H1 (cell line): ENCODE results near the gene DGAT2. TPM values are rescaled to one million over a fixed set of nuclear protein-coding genes. Genes with fewer than 3 reads are reported as not detected.

ENCODE experiments used
- CTCF ChIA-PET: fragments of 300-600 bp; sonication (Branson Sonifier 250); formaldehyde crosslinking; loops from one replicate; lab custom pipeline; 2021; ENCODE audit not compliant: partially characterized antibody; lab: Charles Lee
- POLR2A ChIA-PET: fragments of 300-600 bp; sonication (Branson Sonifier 250); formaldehyde crosslinking; loops from one replicate; lab custom pipeline; 2021; ENCODE audit warnings: inconsistent platforms; ENCODE audit not compliant: partially characterized antibody; lab: Charles Lee
- DNase-seq, 2 experiments: peaks; one replicate each; pipeline versions ENCODE4 v3.0.0 to v3.0.0-alpha.2; 2010 to 2022; ENCODE audit warnings: low spot score in 2 of 2, low read depth in 1 of 2, mixed read lengths in 1 of 2
- FAIRE-seq: peaks from 2 replicates; lab custom pipeline; 2011; peaks lifted over from hg19 to GRCh38; lab: Jason Lieb, UNC
- H2AFZ ChIP-seq: 2 replicates; pipeline ENCODE4 v1.8.1; 2012; ENCODE audit warnings: low read length, inconsistent platforms
- H2AK5ac ChIP-seq: 2 replicates; pipeline ENCODE4 v1.6.1; 2013; ENCODE audit warnings: low read depth, low read length
- H2BK120ac ChIP-seq: replicated peaks from 2 replicates; pipeline ENCODE3; 2013; ENCODE audit warnings: low read depth, low read length, inconsistent platforms
- H2BK12ac ChIP-seq: 2 replicates; pipeline ENCODE4 v1.6.1; 2013; ENCODE audit warnings: low read depth, low read length
- H2BK15ac ChIP-seq: 2 replicates; pipeline ENCODE4 v1.6.1; 2013; ENCODE audit warnings: low read length
- H2BK20ac ChIP-seq: 2 replicates; pipeline ENCODE4 v1.6.1; 2013; ENCODE audit warnings: low read length
- H2BK5ac ChIP-seq: 2 replicates; pipeline ENCODE4 v1.6.1; 2013; ENCODE audit warnings: low read depth, low read length
- H3K14ac ChIP-seq: 2 replicates; pipeline ENCODE4 v1.6.1; 2013; ENCODE audit warnings: inconsistent platforms; ENCODE audit not compliant: insufficient read length
- H3K18ac ChIP-seq: 2 replicates; pipeline ENCODE4 v1.6.1; 2013; ENCODE audit warnings: low read length; ENCODE audit errors: extremely low read depth
- H3K23ac ChIP-seq: 2 replicates; pipeline ENCODE4 v1.6.1; 2013; ENCODE audit warnings: inconsistent platforms; ENCODE audit not compliant: insufficient read length
- H3K23me2 ChIP-seq: 2 replicates; pipeline ENCODE4 v1.6.1; 2013; ENCODE audit warnings: low read depth, low read length
- H3K27ac ChIP-seq: 2 replicates; pipeline ENCODE4 v1.6.1; 2011; ENCODE audit warnings: low read depth, low read length, inconsistent platforms
- H3K27me3 ChIP-seq, 4 experiments: replicated peaks in 1 of 4; 1 replicate in 1 of 4; 2 replicates in 3 of 4; pipeline versions ENCODE4 v1.6.1 to v1.8.1; 2011 to 2013; ENCODE audit warnings: low read length in 3 of 4, mild to moderate bottlenecking in 3 of 4, inconsistent platforms in 2 of 4, mixed read lengths in 2 of 4, moderate library complexity in 1 of 4; ENCODE audit not compliant: control insufficient read depth in 3 of 4, insufficient read depth in 3 of 4; ENCODE audit errors: extremely low read depth in 1 of 4
- H3K36me3 ChIP-seq, 4 experiments: 2 replicates each; pipeline versions ENCODE4 v1.6.1 to v1.8.1; 2011 to 2013; ENCODE audit warnings: mild to moderate bottlenecking in 4 of 4, low read length in 3 of 4, moderate library complexity in 2 of 4, control low read depth in 1 of 4, inconsistent platforms in 1 of 4; ENCODE audit not compliant: insufficient read depth in 4 of 4, control insufficient read depth in 2 of 4
- H3K4ac ChIP-seq: replicated peaks from 2 replicates; pipeline ENCODE3; 2013; ENCODE audit warnings: low read length, low read depth, mixed read lengths, inconsistent platforms; ENCODE audit not compliant: insufficient read length
- H3K4me1 ChIP-seq, 4 experiments: replicated peaks in 1 of 4; 1 replicate in 1 of 4; 2 replicates in 3 of 4; pipeline versions ENCODE4 v1.6.1 to v1.8.1; 2011 to 2013; ENCODE audit warnings: low read length in 3 of 4, inconsistent platforms in 2 of 4, mixed read lengths in 1 of 4; ENCODE audit not compliant: insufficient read depth in 4 of 4, control insufficient read depth in 3 of 4
- H3K4me2 ChIP-seq, 2 experiments: 2 replicates each; pipeline versions ENCODE4 v1.6.1 to v1.8.1; 2011 to 2013; ENCODE audit warnings: low read depth in 2 of 2, low read length in 2 of 2, control low read depth in 1 of 2, inconsistent platforms in 1 of 2, mild to moderate bottlenecking in 1 of 2; ENCODE audit not compliant: insufficient read depth in 1 of 2
- H3K4me3 ChIP-seq, 4 experiments: fragments of 200-600, 300-600 bp in 1 of 4; sonication (generic), shearing (Covaris generic), sonication (Bioruptor Twin) in 1 of 4; 2 replicates each; pipeline versions ENCODE4 v1.5.1 to v1.8.1; 2011 to 2016; ENCODE audit warnings: low read length in 4 of 4, low read depth in 3 of 4, control low read depth in 2 of 4, inconsistent platforms in 2 of 4, mild to moderate bottlenecking in 2 of 4, mixed read lengths in 1 of 4, moderate library complexity in 1 of 4; ENCODE audit not compliant: insufficient read depth in 2 of 4; ENCODE audit errors: extremely low read depth in 1 of 4
- H3K56ac ChIP-seq: replicated peaks from 2 replicates; pipeline ENCODE3; 2013; ENCODE audit warnings: low read depth, mild to moderate bottlenecking, mixed read lengths, low read length, inconsistent platforms; ENCODE audit not compliant: insufficient read length
- H3K79me1 ChIP-seq: 2 replicates; pipeline ENCODE4 v1.6.1; 2013; ENCODE audit warnings: low read depth, low read length, control low read depth
- H3K79me2 ChIP-seq, 2 experiments: 2 replicates each; pipeline versions ENCODE4 v1.6.1 to v1.8.1; 2012 to 2013; ENCODE audit warnings: low read length in 2 of 2, mild to moderate bottlenecking in 2 of 2, inconsistent platforms in 1 of 2; ENCODE audit not compliant: insufficient read depth in 2 of 2, control insufficient read depth in 1 of 2
- H3K9ac ChIP-seq, 4 experiments: replicated peaks in 1 of 4; 1 replicate in 1 of 4; 2 replicates in 3 of 4; pipeline versions ENCODE4 v1.6.1 to v1.8.1; 2011 to 2013; ENCODE audit warnings: low read depth in 3 of 4, low read length in 3 of 4, control low read depth in 2 of 4, mild to moderate bottlenecking in 2 of 4, moderate library complexity in 2 of 4, inconsistent platforms in 1 of 4; ENCODE audit errors: extremely low read depth in 1 of 4
- H3K9me3 ChIP-seq, 2 experiments: 2 replicates each; pipeline versions ENCODE4 v1.6.1 to v1.8.1; 2012 to 2013; ENCODE audit warnings: mild to moderate bottlenecking in 2 of 2, moderate library complexity in 2 of 2, control low read depth in 1 of 2, inconsistent platforms in 1 of 2, low read depth in 1 of 2, low read length in 1 of 2, mixed read lengths in 1 of 2; ENCODE audit not compliant: insufficient read depth in 2 of 2
- H4K20me1 ChIP-seq, 2 experiments: replicated peaks in 1 of 2; 2 replicates each; pipeline versions ENCODE3 to v1.8.1; 2011 to 2013; ENCODE audit warnings: inconsistent platforms in 2 of 2, low read length in 2 of 2, mild to moderate bottlenecking in 1 of 2; ENCODE audit not compliant: insufficient read depth in 2 of 2, control insufficient read depth in 1 of 2
- H4K5ac ChIP-seq: 2 replicates; pipeline ENCODE4 v1.6.1; 2013; ENCODE audit warnings: low read length, low read depth, mixed read lengths, inconsistent platforms; ENCODE audit not compliant: insufficient read length
- H4K8ac ChIP-seq: 2 replicates; pipeline ENCODE4 v1.8.0; 2013; ENCODE audit warnings: mild to moderate bottlenecking, moderate library complexity, low read length, inconsistent platforms; ENCODE audit not compliant: insufficient read depth; ENCODE audit errors: extremely low read depth
- H4K91ac ChIP-seq: replicated peaks from 2 replicates; pipeline ENCODE3; 2013; ENCODE audit warnings: low read length, mixed read lengths, inconsistent platforms; ENCODE audit not compliant: insufficient read length
- ATF3 ChIP-seq: IDR thresholded peaks from 2 replicates; pipeline ENCODE4 v1.6.1; 2011; ENCODE audit warnings: low read depth, mild to moderate bottlenecking, low read length; ENCODE audit not compliant: insufficient read depth
- CTCF ChIP-seq, 3 experiments: IDR thresholded peaks; 1 replicate in 2 of 3; 2 replicates in 1 of 3; pipeline versions ENCODE4 v1.5.1 to v1.6.1; 2011; ENCODE audit warnings: low read length in 3 of 3, mild to moderate bottlenecking in 3 of 3, inconsistent platforms in 2 of 3, low read depth in 1 of 3, moderate library complexity in 1 of 3; ENCODE audit not compliant: insufficient read depth in 1 of 3; ENCODE audit errors: control extremely low read depth in 1 of 3
- EZH2 ChIP-seq: fragments of 200-600 bp; sonication (generic); IDR thresholded peaks from 2 replicates; pipeline ENCODE4 v1.7.1; 2012; ENCODE audit warnings: low read depth, mild to moderate bottlenecking, moderate library complexity, low read length, inconsistent platforms; ENCODE audit not compliant: severe bottlenecking
- KDM1A ChIP-seq: fragments of 200-600, 300-600 bp; sonication (generic); IDR thresholded peaks from 2 replicates; pipeline ENCODE4 v1.7.1; 2016; ENCODE audit warnings: mild to moderate bottlenecking, low read length, borderline replicate concordance
- POU5F1 ChIP-seq: IDR thresholded peaks from 2 replicates; pipeline ENCODE4 v1.6.1; 2011; ENCODE audit warnings: low read depth, mild to moderate bottlenecking, low read length, moderate library complexity
- SIX5 ChIP-seq: IDR thresholded peaks from 2 replicates; pipeline ENCODE4 v1.6.1; 2011; ENCODE audit warnings: mild to moderate bottlenecking, low read depth, low read length
- WGBS, 2 experiments: shearing (Covaris generic) in 1 of 2; methylation state at CpG; one replicate each; pipeline versions ENCODE4 v1.1.6 to v1.1.7; 2013 to 2015; ENCODE audit warnings: low lambda C conversion rate in 2 of 2, mixed read lengths in 2 of 2, inconsistent platforms in 1 of 2, low coverage in 1 of 2, missing lambda C conversion rate in 1 of 2; ENCODE audit not compliant: insufficient replicate concordance in 2 of 2, insufficient coverage in 1 of 2, insufficient read length in 1 of 2; ENCODE audit errors: extremely low coverage in 1 of 2, missing lambda C conversion rate in 1 of 2; 5-methylcytosine and 5-hydroxymethylcytosine counted together
- polyA plus RNA-seq, 7 experiments: library from polyadenylated mRNA; depleted of rRNA in 3 of 7; stranded (reverse) in 5 of 7; unstranded in 2 of 7; fragments of >200 nt in 5 of 7; fragments of 200-250 nt in 2 of 7; gene quantifications; 1 replicate in 5 of 7; 2 replicates in 1 of 7; 4 replicates in 1 of 7; pipeline versions ENCODE4 v1.2.1 to v1.2.3, GENCODE V29; 2011 to 2013; ENCODE audit warnings: missing spikeins in 2 of 7, mixed read lengths in 2 of 7
- total RNA-seq: library from RNA; stranded (reverse); fragmentation: NEBNext Ultra II Directional; extraction: Animal tissue kit (Norgen Biotek cat#: 25700); gene quantifications from 2 replicates; pipeline ENCODE4 v1.2.1, GENCODE V29; 2021

The DGAT2 gene
- total and polyA plus RNA-seq, 2 of the 8 experiments (the other 6 are each of a cell fraction or from before 2014, with no cell fraction given): 3.2 to 5.9 TPM

- Histone ChIP-seq H3K4me1 (peaks cover 0 to 18% (median 9%) of the 10 kb centered on the region in 4 experiments; a peak in 5 of 7 replicates), H3K9me3 (peaks cover 0 to 2% of the 10 kb centered on the region in 2 experiments; a peak in 1 of 4 replicates), H3K4ac (no peak overlapping the region), H3K27me3 (peaks cover 14 to 43% (median 30%) of the 10 kb centered on the region in 4 experiments), H3K18ac (no peak overlapping the region), H3K23ac (no peak overlapping the region), H2AK5ac (no peak overlapping the region), H3K4me3 (no peak overlapping the region), H4K91ac (no peak overlapping the region), H2BK12ac (no peak overlapping the region), H3K27ac (no peak overlapping the region), H3K79me1 (no peaks in the 10 kb centered on the region), H3K9ac (no peak overlapping the region), H4K8ac (no peak overlapping the region), H3K36me3 (no peaks in the 10 kb centered on the region), H2BK5ac (no peak overlapping the region), H3K79me2 (no peaks in the 10 kb centered on the region), H3K23me2 (peaks cover 6% of the 10 kb centered on the region; the same call in 1 of the 2 replicates), H4K5ac (no peak overlapping the region), H3K56ac (no peak overlapping the region), H3K14ac (no peak overlapping the region), H2BK120ac (no peak overlapping the region), H2AFZ (no peak overlapping the region), H2BK20ac (no peak overlapping the region), H4K20me1 (no peaks in the 10 kb centered on the region), H3K4me2 (no peak overlapping the region), H2BK15ac (no peak overlapping the region)
- ChIA-PET POLR2A (interaction anchor here (0.7 kb wide), 1 partner anchor 10 kb away, joined by 3 read pairs; no protein-coding TSS in a partner anchor), CTCF (interaction anchor here (1.0 to 2.5 kb wide), 3 partner anchors 38 to 59 kb away, joined by 4 to 12 read pairs (median 8); no protein-coding TSS in a partner anchor)
- DNase-seq (no peak), FAIRE-seq (no peak)
- WGBS, 2 experiments: 92% methylated on average over 2 of the region's 3 CpGs; no CpG with 5 or more reads in 1 of the 2 experiments
- no peak for TF ChIP-seq ATF3
- no peak for TF ChIP-seq CTCF (IDR thresholded peaks at IDR 0.05; ENCODE audit: control extremely low read depth in 1 of 3, insufficient read depth in 1 of 3, low read depth in 1 of 3, low read length in 3 of 3)
- TF ChIP-seq POU5F1: no peak
- no peak for TF ChIP-seq SIX5
- TF ChIP-seq KDM1A: no peak
- TF ChIP-seq EZH2: no peak
These were observed 3.5 kb upstream of the DGAT2 start for GRCh38 chr11:75765116-75765515.
